ENCODE data around the gene PLXNA1.

The PLXNA1 gene

GRCh38 chr3:126995926-126996512 lies 13.1 kb downstream of the PLXNA1 start:
- ATAC-seq = 0 out of 3 replicates have a peak, but pooled peaks have one; percentile 12
- TF ChIP-seq BACH2 (CRISPR knock-in tag; IDR thresholded peaks at IDR 0.05; ENCODE audit: borderline replicate concordance) (no peak), CREB5 (CRISPR knock-in tag; IDR thresholded peaks at IDR 0.05; ENCODE audit: low read depth) (no peak), TCF4 (CRISPR knock-in tag; IDR thresholded peaks at IDR 0.05; ENCODE audit: borderline replicate concordance) (no peak), ZNF565 (CRISPR knock-in tag; conservative IDR thresholded peaks at IDR 0.05; ENCODE audit: low read depth) (no peak), ISL1 (CRISPR knock-in tag; IDR thresholded peaks at IDR 0.05) (no peak), PPARA (CRISPR knock-in tag; IDR thresholded peaks at IDR 0.05; ENCODE audit: borderline replicate concordance) (no peak), ESRRG (CRISPR knock-in tag; IDR thresholded peaks at IDR 0.05) (no peak), TOX (CRISPR knock-in tag; IDR thresholded peaks at IDR 0.05; ENCODE audit: borderline replicate concordance) (no peak), ZNF70 (CRISPR knock-in tag; IDR thresholded peaks at IDR 0.05) (no peak), ZNF8 (CRISPR knock-in tag; IDR thresholded peaks at IDR 0.05) (no peak), ZFP3 (CRISPR knock-in tag; IDR thresholded peaks at IDR 0.05) (no peak)

- no peak for TF ChIP-seq ESRRG (CRISPR knock-in tag; IDR thresholded peaks at IDR 0.05)
- no peak for TF ChIP-seq GLIS3 (CRISPR knock-in tag; IDR thresholded peaks at IDR 0.05)
- no peak for TF ChIP-seq ZFP30 (CRISPR knock-in tag; IDR thresholded peaks at IDR 0.05)
- ATAC-seq = no peak
These were observed 14.0 kb downstream of the PLXNA1 start for GRCh38 chr3:126996905-126997304.

- no peak for ATAC-seq
- no peak for TF ChIP-seq ZNF8 (CRISPR knock-in tag; IDR thresholded peaks at IDR 0.05)
- no peak for TF ChIP-seq SNAI2 (CRISPR knock-in tag; IDR thresholded peaks at IDR 0.05)
- no peak for TF ChIP-seq CSDC2 (CRISPR knock-in tag; IDR thresholded peaks at IDR 0.05)
- no peak for TF ChIP-seq RARB (CRISPR knock-in tag; IDR thresholded peaks at IDR 0.05)
- TF ChIP-seq PPARA (CRISPR knock-in tag; IDR thresholded peaks at IDR 0.05; ENCODE audit: borderline replicate concordance) = no peak
These were observed 14.6 kb downstream of the PLXNA1 start for GRCh38 chr3:126997455-126998038.

GRCh38 chr3:126998320-126998719 lies 15.4 kb downstream of the PLXNA1 start:
- ATAC-seq = no peak
- TF ChIP-seq OSR1 (CRISPR knock-in tag; IDR thresholded peaks at IDR 0.05) (no peak), ZFP3 (CRISPR knock-in tag; IDR thresholded peaks at IDR 0.05) (no peak), ISL1 (CRISPR knock-in tag; IDR thresholded peaks at IDR 0.05) (no peak), PPARA (CRISPR knock-in tag; IDR thresholded peaks at IDR 0.05; ENCODE audit: borderline replicate concordance) (no peak), SNAI2 (CRISPR knock-in tag; IDR thresholded peaks at IDR 0.05) (no peak), PATZ1 (CRISPR knock-in tag; IDR thresholded peaks at IDR 0.05; ENCODE audit: borderline replicate concordance) (no peak), ZNF8 (CRISPR knock-in tag; IDR thresholded peaks at IDR 0.05) (no peak)

GRCh38 chr3:126998728-126999127 lies 15.8 kb downstream of the PLXNA1 start:
- no peak for TF ChIP-seq ZNF70 (CRISPR knock-in tag; IDR thresholded peaks at IDR 0.05)
- TF ChIP-seq ESRRG (CRISPR knock-in tag; IDR thresholded peaks at IDR 0.05) = no peak
- ATAC-seq = no peak

GRCh38 chr3:126999383-126999782 lies 16.5 kb downstream of the PLXNA1 start:
- no peak for ATAC-seq
- TF ChIP-seq PATZ1 (CRISPR knock-in tag; IDR thresholded peaks at IDR 0.05; ENCODE audit: borderline replicate concordance) (no peak), ZNF565 (CRISPR knock-in tag; conservative IDR thresholded peaks at IDR 0.05; ENCODE audit: low read depth) (no peak), ZFP3 (CRISPR knock-in tag; IDR thresholded peaks at IDR 0.05) (no peak), TCF4 (CRISPR knock-in tag; IDR thresholded peaks at IDR 0.05; ENCODE audit: borderline replicate concordance) (no peak), CREB5 (CRISPR knock-in tag; IDR thresholded peaks at IDR 0.05; ENCODE audit: low read depth) (no peak), GLIS3 (CRISPR knock-in tag; IDR thresholded peaks at IDR 0.05) (no peak), ISL1 (CRISPR knock-in tag; IDR thresholded peaks at IDR 0.05) (no peak), BACH2 (CRISPR knock-in tag; IDR thresholded peaks at IDR 0.05; ENCODE audit: borderline replicate concordance) (no peak), ZFP30 (CRISPR knock-in tag; IDR thresholded peaks at IDR 0.05) (no peak), POU6F1 (CRISPR knock-in tag; IDR thresholded peaks at IDR 0.05; ENCODE audit: borderline replicate concordance, low read depth) (no peak), CSDC2 (CRISPR knock-in tag; IDR thresholded peaks at IDR 0.05) (no peak)
